GM12872 (cell line): ENCODE measurements around the gene LCLAT1.

Experiments used
- CTCF ChIP-seq: IDR thresholded peaks from 3 replicates; pipeline ENCODE4 v1.5.1; 2011; ENCODE audit warnings: low read depth, mild to moderate bottlenecking, low read length, moderate library complexity; ENCODE audit not compliant: insufficient read depth

Gene LCLAT1

DNA sequence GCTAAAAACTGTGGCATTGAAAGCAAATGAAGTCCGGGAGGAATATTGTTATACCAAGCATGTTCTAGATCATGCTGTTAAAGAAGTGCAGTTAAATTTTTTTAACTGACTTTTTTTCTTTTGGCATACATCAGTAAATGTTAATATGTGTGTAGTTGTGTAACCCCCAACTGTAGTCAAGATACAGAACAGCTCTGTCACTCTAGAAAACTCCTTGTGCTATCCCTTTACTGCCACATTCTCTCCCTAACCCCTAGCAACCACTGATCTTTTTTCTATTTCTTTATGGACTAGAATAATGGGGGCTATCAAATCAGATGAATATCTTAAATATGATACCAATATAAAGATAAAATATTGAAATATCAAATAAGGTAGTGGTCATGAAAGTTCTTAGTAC, 46.4 kb downstream of the LCLAT1 start:
- TF ChIP-seq CTCF = no peak

- no peak for TF ChIP-seq CTCF
Observed at GRCh38 chr2:30499681-30500080, 52.6 kb downstream of the LCLAT1 start.

DNA sequence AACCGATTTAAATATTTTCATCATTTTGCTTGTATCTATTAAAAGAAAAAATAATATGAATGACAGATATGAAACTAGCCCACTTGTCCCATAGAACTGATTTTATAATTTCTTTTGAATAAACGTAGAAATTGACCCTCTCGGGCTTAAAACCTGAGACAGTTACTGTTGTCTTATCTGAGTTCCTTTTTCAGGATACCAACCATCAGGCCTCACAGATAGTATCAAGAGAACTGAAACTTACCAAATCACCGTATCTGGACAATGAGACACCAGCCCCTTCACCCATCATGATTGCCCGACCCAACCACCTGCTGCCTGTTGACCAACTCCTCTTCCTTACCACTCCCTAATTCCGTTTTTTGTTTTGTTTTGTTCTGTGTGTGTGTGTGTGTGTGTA, 53.7 kb downstream of the LCLAT1 start:
- TF ChIP-seq CTCF = no peak

DNA sequence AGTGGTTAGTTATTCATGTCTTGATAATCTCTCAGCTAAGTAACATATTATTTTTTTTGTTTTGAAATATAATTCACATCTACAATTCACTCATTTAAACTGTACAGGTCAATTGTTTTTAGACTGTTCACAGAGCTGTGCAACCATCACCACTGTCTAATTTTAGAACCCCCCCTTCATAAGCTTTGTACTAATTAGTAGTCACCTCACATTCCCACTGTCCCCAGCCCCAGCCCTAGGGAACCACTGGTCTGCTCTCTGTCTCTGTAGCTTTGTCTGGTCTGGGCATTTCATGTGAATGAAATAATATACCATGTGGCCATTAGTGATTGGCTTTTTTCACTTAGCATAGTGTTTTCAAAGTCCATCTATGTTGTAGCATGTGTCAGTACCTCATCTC, 55.3 kb downstream of the LCLAT1 start:
- TF ChIP-seq CTCF = no peak

GRCh38 chr2:30503007-30503694, 56.1 kb downstream of the LCLAT1 start:
- TF ChIP-seq CTCF = no peak

DNA sequence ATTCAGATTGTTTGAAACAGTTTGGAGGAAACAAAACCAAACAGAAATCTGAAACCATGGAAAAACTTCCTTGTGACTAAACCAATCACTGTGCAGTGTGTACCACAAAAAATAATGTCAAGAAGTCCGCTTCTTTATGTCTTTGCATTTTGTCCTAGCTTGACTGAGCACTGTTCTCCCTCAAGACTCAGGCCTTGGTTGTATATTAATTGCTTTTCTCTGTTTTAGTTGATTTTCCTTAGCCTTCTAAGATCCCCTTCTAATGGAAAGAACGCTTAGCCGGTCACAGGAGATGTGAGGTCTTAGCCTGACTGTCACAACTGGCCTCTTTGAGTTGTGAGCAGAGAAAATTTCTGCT, 56.6 kb downstream of the LCLAT1 start:
- TF ChIP-seq CTCF = no peak

GRCh38 chr2:30504731-30505130, 57.7 kb downstream of the LCLAT1 start:
- no peak for TF ChIP-seq CTCF
